Dendritic cell treated with granulocyte-macrophage colony-stimulating factor and Interleukin-4, amounts not matched to agents 40 ng/mL and 50 ng/mL, for 4 days (primary cell): Measurements from ENCODE around the gene CTNNA2.

Source experiments
- H3K27ac Mint-ChIP-seq: one replicate; pipeline ENCODE4 v1.8.0; 2022; ENCODE audit warnings: mild to moderate bottlenecking, mixed read lengths
- H3K27me3 Mint-ChIP-seq: one replicate; pipeline ENCODE4 v1.8.0; 2022; ENCODE audit warnings: mild to moderate bottlenecking, mixed read lengths
- H3K36me3 Mint-ChIP-seq: one replicate; pipeline ENCODE4 v1.8.0; 2022; ENCODE audit warnings: low read depth, mixed read lengths
- H3K4me1 Mint-ChIP-seq: one replicate; pipeline ENCODE4 v1.8.0; 2022; ENCODE audit warnings: low read depth, mixed read lengths
- H3K4me3 Mint-ChIP-seq: one replicate; pipeline ENCODE4 v1.8.0; 2022; ENCODE audit warnings: mild to moderate bottlenecking, moderate library complexity, mixed read lengths
- H3K9me3 Mint-ChIP-seq: one replicate; pipeline ENCODE4 v1.8.0; 2022; ENCODE audit warnings: mixed read lengths
- intact Hi-C: fragments of 100-400 bp; cut with micrococcal nuclease; formaldehyde crosslinking; loops from one replicate; pipeline ENCODE4 v1.15.0; 2022

Gene CTNNA2

DNA sequence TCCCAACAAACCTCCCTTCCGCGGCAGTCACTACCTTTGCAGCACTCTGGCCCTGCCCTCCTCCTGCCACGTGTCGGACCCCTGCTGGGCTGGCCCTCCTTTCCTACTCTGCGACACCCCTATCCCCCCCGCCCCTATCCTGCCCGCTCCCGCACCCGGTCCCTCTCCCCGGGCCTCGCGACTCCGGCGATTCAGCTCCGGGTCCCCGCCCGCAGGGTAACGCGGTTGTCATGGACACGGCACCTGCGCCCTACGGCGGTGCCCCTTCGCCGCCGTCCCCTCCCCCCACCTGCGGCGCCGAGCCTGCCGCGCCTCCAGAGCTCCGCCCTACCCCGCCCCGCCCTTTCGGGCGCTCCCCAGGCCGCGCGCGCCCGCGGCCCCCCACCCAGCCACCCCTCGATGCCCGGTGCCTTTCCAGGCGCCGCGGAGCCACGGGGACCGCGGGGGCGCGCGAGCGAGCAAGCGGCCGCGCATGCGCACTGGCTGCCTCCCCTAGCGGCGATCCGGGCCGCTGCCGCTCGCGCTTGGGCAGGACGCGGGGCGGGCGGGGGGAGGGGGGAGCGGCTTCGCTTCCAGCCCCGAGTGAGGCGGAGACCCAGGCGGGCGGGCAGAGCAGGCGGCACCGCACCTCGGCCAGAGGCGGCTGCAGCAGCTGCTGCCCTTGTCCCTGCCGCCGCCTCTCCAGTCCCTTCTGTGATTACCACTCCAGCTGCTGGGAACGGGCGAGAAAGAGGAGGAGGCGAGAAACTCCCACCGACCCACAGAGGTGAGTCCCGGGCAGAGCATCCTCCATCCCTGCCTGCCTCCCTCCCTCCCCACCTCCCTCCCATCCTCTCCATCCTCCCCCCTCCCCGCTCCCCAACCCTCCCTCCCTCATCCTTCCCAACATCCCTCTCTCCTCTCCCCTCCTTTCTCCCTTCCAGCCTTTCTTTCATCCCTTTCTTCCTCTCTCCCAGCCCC is at the start of gene CTNNA2:
Gene CTNNA2 (plus strand): TSS at position 610 of the 960 bp plus-strand sequence.
- Mint-ChIP-seq H3K27me3 (peaks cover 25% of the 10 kb centered on the region), H3K9me3 (no peaks in the 10 kb centered on the region), H3K36me3 (no peaks in the 10 kb centered on the region), H3K4me1 (no peaks in the 10 kb centered on the region), H3K4me3 (peak within 1 kb of the TSS; percentile 17), H3K27ac (no peak within 1 kb of the TSS)
- intact Hi-C loops = no loop called here

DNA sequence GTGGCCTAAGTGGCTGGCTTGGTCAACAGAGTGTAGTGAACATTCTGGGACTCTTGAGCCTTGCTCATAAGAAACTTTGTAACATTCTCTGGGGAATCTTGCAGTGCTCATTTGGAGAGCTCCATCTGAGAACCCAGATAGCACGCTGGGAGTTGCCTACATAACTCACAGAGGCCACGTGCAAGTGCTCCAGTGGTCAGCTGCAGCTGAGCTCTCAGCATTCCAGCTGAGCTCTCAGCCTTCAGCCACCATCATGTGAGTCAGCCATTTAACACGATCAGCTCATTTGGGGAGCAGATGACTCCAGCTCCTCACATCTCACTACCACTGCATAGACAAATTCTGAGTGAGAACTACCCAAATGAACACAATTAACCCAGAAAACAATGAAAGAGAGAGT is 25.5 kb upstream of the CTNNA2 start:
- H3K4me1 Mint-ChIP-seq = no peaks in the 10 kb centered on the region
- intact Hi-C loops = no loop called here

DNA sequence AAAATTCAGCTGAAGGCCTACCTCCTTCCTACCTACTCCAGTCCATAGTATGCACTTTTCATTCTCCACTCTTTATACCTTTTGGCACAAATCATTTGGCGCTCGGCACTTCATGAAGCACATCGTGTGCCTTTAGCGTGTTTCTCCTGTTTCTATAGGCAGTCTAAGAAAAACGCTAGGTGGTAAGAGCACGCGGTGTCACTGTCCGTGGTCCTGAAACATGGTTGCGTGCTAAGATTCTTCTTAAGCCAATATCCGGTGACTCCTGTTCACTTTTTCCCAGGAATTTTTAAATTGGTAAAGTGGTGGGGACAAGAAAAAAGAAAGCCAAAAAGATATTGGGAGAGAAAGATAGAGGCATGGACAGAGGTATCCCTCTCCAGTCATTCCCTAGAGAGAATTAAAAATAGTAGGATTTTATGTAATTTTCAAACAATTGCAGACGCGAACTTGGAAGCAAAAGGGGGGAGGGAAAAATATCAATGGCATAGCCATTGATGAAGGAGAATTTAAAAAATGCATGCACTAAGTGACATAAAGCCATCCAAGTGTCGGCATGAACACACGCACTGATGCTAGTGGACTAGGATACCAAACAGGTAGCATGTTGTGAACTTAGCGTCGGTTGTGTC is 1.4 kb upstream of the CTNNA2 start:
- intact Hi-C loops = no loop called here
- Mint-ChIP-seq H3K9me3 (no peaks in the 10 kb centered on the region), H3K27me3 (peaks cover 25% of the 10 kb centered on the region), H3K4me1 (no peaks in the 10 kb centered on the region), H3K27ac (no peak overlapping the region), H3K36me3 (no peaks in the 10 kb centered on the region), H3K4me3 (no peak overlapping the region)

More for the DNA sequence above, 25.5 kb upstream of the CTNNA2 start:
- Mint-ChIP-seq H3K4me3 (no peak overlapping the region), H3K27ac (no peak overlapping the region), H3K27me3 (no peaks in the 10 kb centered on the region), H3K36me3 (no peaks in the 10 kb centered on the region), H3K9me3 (no peaks in the 10 kb centered on the region)

DNA sequence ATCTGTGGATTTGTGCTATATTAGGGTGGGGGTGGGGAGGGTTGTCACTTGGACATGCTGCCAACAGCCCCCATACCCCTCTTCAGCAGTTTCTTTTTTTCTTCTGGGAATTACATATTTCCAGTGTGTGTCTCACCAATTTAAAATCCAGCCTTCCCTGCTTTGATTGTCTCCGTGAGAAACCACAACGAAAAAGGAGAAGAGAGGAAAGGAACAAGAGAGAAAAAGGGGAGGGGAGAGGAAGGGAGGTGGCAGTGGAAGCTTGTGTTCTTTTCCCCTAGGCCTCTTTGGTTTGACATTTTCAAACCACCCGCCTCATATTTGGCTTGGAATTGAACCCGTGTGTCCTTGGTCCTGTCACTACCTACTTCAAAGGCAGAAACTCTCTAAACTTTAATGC is 860 bp downstream of the CTNNA2 start:
- intact Hi-C loops = no loop called here
- Mint-ChIP-seq H3K36me3 (no peaks in the 10 kb centered on the region), H3K27me3 (peaks cover 25% of the 10 kb centered on the region), H3K9me3 (no peaks in the 10 kb centered on the region), H3K4me1 (no peaks in the 10 kb centered on the region), H3K27ac (no peak overlapping the region), H3K4me3 (no peak overlapping the region)

DNA sequence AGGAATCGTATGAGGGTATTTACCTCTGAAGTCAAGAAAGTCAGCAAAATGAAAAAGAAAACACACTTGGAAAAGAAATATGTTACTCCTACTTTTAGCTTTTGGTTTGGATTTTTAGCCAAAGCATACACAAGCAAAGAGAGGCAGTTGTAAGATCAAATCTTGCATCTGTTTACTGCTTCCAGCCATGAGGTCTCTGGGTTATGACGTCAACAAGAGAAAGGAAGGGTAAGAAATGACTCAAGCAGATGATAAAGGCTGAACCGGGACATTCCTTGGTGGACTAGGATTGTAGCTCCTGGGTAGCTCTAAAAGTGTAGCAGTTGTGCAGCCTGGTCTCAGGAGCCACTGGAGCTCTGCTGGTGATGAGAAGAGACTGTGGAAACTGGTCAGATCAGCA is 16.8 kb downstream of the CTNNA2 start:
- intact Hi-C loops = no loop called here
- H3K9me3 Mint-ChIP-seq = no peaks in the 10 kb centered on the region
- no peaks in the 10 kb centered on the region for H3K27me3 Mint-ChIP-seq
- no peak overlapping the region for H3K4me3 Mint-ChIP-seq
- H3K36me3 Mint-ChIP-seq = no peaks in the 10 kb centered on the region
- no peaks in the 10 kb centered on the region for H3K4me1 Mint-ChIP-seq
- H3K27ac Mint-ChIP-seq = no peak overlapping the region

DNA sequence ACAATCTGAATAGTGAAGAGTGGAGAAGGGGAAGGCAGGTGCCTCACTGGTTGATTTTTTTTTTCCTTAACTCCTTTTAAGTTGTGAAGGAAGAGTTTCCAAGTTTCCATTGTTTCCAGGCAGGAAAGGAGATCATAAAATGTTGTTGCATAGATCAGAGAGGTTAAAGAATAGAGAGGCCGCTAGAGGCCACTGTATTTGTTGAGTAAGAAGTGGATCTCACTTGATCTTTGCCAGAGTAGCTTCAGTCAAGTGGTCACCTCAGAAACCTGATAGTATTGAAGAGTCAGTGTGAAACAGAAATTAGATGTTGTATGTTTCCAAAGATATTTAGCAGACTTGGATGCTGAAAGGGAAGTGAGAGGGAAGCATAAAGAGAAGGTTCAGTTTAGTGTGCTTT is 17.6 kb downstream of the CTNNA2 start:
- Mint-ChIP-seq H3K9me3 (no peaks in the 10 kb centered on the region), H3K4me1 (no peaks in the 10 kb centered on the region), H3K27ac (no peak overlapping the region), H3K27me3 (no peaks in the 10 kb centered on the region), H3K36me3 (no peaks in the 10 kb centered on the region), H3K4me3 (no peak overlapping the region)
- intact Hi-C loops = no loop called here

DNA sequence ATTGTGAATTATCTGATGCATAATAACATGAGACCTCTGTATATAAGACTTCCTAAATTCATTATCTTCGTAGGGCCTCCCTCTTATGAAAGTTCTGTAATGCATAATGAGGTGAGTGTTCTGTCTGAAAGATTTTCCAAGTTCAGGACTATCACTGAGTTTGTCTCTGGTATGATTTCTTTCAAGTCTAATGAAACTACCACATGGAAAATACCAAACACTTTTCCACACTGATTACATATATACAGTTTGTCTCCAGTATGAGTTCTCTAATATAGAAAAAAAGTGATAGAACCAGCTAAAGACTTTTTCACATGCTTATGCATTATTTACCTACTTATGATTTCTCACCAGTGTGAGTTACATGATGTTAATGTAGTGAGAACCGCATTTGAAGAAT is 34.7 kb downstream of the CTNNA2 start:
- H3K27me3 Mint-ChIP-seq = no peaks in the 10 kb centered on the region
- H3K27ac Mint-ChIP-seq = no peak overlapping the region
- H3K4me1 Mint-ChIP-seq = no peaks in the 10 kb centered on the region
- H3K4me3 Mint-ChIP-seq = no peak overlapping the region
- no peaks in the 10 kb centered on the region for H3K36me3 Mint-ChIP-seq
- intact Hi-C loops = no loop called here
- peaks cover 74% of the 10 kb centered on the region for H3K9me3 Mint-ChIP-seq

DNA sequence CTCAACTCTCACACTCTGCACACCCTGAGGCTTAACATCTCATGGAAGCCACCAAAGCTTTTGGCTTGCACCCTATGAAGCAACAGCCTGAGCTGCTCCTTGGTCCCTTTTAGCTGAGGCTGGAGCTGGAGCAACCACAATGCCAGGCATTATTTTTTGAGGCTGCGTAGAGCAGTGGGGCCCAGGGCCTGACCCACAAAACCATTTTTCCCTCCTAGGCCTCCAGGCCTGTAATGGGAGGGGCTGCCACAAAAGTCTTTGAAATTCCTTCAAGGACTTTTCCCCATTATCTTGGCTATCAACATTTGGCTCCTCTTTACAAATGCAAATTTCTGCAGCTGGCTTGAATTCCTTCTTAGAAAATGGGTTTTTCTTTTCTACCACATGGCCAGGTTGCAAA is 39.8 kb downstream of the CTNNA2 start:
- Mint-ChIP-seq H3K27me3 (no peaks in the 10 kb centered on the region), H3K4me3 (no peak overlapping the region), H3K9me3 (peaks cover 61% of the 10 kb centered on the region), H3K27ac (no peak overlapping the region), H3K36me3 (no peaks in the 10 kb centered on the region), H3K4me1 (no peaks in the 10 kb centered on the region)
- intact Hi-C loops = no loop called here

DNA sequence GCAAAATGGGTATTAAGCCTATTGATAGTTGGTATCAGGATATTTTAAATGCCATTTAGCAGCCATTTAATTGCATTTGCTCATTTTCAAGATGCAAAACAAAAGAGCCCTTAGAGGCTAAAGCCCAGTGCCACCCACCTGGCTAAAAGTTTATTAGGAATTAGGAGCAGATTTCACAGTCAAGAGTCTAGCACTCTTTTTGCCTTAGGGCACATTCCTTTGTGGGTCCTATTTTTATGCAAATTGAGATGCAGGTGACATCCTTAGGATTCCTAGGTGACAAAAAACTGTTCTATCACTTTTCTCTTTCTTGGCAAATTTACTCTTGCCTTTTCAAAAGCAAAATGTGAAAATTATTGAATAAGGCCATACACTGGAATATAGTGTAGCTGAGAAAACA is 42.0 kb downstream of the CTNNA2 start:
- Mint-ChIP-seq H3K27ac (no peak overlapping the region), H3K36me3 (no peaks in the 10 kb centered on the region), H3K27me3 (no peaks in the 10 kb centered on the region), H3K4me3 (no peak overlapping the region), H3K4me1 (no peaks in the 10 kb centered on the region), H3K9me3 (peaks cover 51% of the 10 kb centered on the region)
- intact Hi-C loops = no loop called here

DNA sequence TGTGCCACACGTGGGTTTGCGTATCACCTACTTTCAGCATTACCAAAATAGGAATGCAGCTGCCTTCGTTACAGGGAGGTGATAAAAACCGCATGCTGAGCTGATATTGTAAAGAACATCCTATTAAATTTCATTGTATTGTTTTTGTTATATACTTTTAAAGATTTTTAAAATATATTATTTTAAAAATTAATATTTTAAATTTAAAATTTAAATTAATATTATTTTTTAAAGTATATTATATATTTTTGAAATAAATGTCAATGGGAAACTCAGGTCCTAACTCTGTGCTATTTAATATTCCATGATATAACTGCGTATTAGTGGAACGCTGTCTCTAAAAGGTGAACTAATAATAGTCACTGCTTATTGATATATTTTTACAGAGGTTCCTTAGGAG is 51.2 kb downstream of the CTNNA2 start:
- no peak overlapping the region for H3K4me3 Mint-ChIP-seq
- peaks cover 24% of the 10 kb centered on the region for H3K9me3 Mint-ChIP-seq
- H3K27me3 Mint-ChIP-seq = no peaks in the 10 kb centered on the region
- no peaks in the 10 kb centered on the region for H3K4me1 Mint-ChIP-seq
- intact Hi-C loops = no loop called here
- no peak overlapping the region for H3K27ac Mint-ChIP-seq
- no peaks in the 10 kb centered on the region for H3K36me3 Mint-ChIP-seq

DNA sequence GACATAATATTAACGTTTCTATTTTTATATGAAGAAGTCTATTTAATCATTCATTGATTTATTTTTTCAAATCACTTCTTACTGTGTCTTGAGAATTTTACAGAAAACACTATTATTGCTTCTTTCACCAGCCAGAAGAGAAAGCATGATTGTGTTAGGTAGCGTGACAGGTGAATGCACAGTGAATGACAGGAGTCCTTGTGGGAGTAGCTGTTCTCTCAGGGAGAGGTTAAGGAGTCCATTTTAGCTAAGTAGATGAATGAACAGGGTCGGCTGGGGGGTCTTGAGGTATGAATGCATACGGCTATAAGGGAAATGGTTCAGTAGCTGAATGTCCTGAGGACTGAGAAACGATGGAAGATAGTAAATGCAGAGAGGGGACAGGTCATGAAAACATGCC is 56.2 kb downstream of the CTNNA2 start:
- Mint-ChIP-seq H3K27me3 (no peaks in the 10 kb centered on the region), H3K4me1 (no peaks in the 10 kb centered on the region), H3K9me3 (peaks cover 19% of the 10 kb centered on the region), H3K4me3 (no peak overlapping the region), H3K36me3 (no peaks in the 10 kb centered on the region), H3K27ac (no peak overlapping the region)
- intact Hi-C loops = no loop called here

DNA sequence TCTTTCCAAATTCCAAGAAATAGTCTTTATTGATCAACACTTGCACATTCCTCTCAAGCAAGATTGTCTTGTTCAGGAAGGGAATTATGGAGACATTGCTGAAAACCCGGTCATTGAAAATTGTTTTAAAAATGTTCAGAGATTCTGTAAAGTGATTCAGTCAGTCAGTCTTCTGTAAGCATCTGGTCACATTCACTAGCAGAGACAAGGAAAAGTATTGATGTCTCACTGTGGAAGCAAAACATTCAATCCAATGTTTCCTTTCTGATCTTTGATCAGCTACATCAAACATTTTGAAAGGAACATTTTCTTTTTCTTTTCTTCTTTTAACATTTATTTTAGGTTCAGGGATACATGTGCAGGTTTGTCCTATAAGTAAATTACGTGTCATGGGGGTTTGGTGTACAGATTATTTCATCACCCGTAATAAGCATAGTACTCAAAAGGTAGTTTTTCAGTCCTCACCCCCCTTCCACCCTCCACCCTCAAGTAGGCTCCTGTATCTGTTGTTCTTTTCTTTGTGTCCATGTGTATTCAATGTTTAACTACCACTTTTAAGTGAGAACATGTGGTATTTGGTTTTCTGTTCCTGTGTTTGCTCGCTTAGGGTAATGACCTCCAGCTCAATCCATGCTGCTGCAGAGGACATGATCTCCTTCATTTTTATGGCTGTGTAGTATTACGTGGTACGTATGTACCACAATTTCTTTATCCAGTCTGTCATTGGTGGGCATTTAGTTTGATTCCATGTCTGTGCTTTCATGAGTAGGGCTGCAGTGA is 61.2 kb downstream of the CTNNA2 start:
- H3K27me3 Mint-ChIP-seq = no peaks in the 10 kb centered on the region
- no peaks in the 10 kb centered on the region for H3K4me1 Mint-ChIP-seq
- intact Hi-C loops = no loop called here
- H3K36me3 Mint-ChIP-seq = no peaks in the 10 kb centered on the region
- H3K9me3 Mint-ChIP-seq = no peaks in the 10 kb centered on the region
- no peak overlapping the region for H3K4me3 Mint-ChIP-seq
- H3K27ac Mint-ChIP-seq = no peak overlapping the region

DNA sequence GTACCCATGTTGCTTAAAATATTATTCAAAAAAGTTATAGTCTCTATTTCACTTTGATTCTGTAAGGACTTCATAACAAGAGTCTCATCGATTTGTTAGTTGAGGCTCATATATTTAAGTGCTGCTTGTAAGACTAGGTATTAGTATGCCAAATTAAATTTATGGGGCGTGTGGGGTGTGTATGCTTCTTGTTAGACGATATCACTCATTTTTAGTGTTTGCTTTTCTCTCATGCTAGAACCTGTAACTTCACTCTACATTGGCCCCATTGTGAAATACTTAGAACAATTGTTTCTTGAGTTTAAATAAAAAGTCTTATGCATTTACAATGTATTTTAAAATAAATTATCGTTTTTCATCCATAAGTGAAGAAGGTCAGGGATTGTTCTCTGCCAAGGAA is 63.6 kb downstream of the CTNNA2 start:
- Mint-ChIP-seq H3K4me3 (no peak overlapping the region), H3K27ac (no peak overlapping the region), H3K4me1 (no peaks in the 10 kb centered on the region), H3K27me3 (no peaks in the 10 kb centered on the region), H3K9me3 (no peaks in the 10 kb centered on the region), H3K36me3 (no peaks in the 10 kb centered on the region)
- intact Hi-C loops = no loop called here

DNA sequence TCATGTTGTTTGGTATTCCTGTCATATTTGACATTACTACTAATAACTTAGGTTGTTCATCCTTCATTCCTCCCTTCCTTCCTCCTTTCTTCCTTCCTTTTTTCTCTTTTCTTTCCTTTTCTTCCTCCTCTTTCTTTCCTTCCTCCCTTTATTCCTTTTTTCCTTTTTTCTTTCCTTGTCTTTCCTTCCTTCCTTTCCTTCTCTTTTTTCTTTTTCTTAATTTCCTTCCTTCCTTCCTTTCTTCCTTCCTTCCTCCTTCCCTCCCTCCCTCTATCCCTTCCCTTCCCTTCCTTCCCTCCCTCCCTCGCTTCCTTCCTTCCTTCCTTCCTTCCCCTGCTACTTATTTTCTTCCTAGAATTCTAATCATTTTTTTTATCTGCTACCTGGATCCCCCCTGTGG is 66.1 kb downstream of the CTNNA2 start:
- Mint-ChIP-seq H3K4me1 (no peaks in the 10 kb centered on the region), H3K9me3 (no peaks in the 10 kb centered on the region), H3K27me3 (no peaks in the 10 kb centered on the region), H3K27ac (no peak overlapping the region), H3K4me3 (no peak overlapping the region), H3K36me3 (no peaks in the 10 kb centered on the region)
- intact Hi-C loops = no loop called here
